Mucosa of rectum (tissue), 2 donors: Measurements from ENCODE around the gene PDE6A.

Source experiments
- H3K27ac ChIP-seq, 2 donors: one replicate each; pipeline ENCODE4 v1.7.0; 2013; ENCODE audit warnings: inconsistent platforms in 2 of 2, low read depth in 2 of 2, low read length in 2 of 2
- H3K27me3 ChIP-seq, 2 donors: one replicate each; pipeline ENCODE4 v1.7.0; 2013; ENCODE audit warnings: low read length in 2 of 2; ENCODE audit not compliant: control insufficient read depth in 2 of 2, insufficient read depth in 2 of 2
- H3K36me3 ChIP-seq, 2 donors: one replicate each; pipeline ENCODE4 v1.7.0; 2013; ENCODE audit warnings: low read length in 2 of 2; ENCODE audit not compliant: control insufficient read depth in 2 of 2, insufficient read depth in 2 of 2
- H3K4me1 ChIP-seq, 2 donors: one replicate each; pipeline ENCODE4 v1.7.0; 2013; ENCODE audit warnings: low read length in 2 of 2, mild to moderate bottlenecking in 1 of 2; ENCODE audit not compliant: control insufficient read depth in 2 of 2, insufficient read depth in 2 of 2
- H3K4me3 ChIP-seq, 2 donors: one replicate each; pipeline ENCODE4 v1.7.0; 2013; ENCODE audit warnings: low read length in 2 of 2
- H3K9ac ChIP-seq, 2 donors: one replicate each; pipeline ENCODE4 v1.7.0; 2013; ENCODE audit warnings: low read length in 2 of 2, low read depth in 1 of 2, mild to moderate bottlenecking in 1 of 2
- H3K9me3 ChIP-seq, 2 donors: one replicate each; pipeline ENCODE4 v1.7.0; 2013; ENCODE audit warnings: low read length in 2 of 2; ENCODE audit not compliant: control insufficient read depth in 2 of 2
- donor health status: healthy.
- donor health status: Normal muscosa, but diverticular disease.

PDE6A gene

DNA sequence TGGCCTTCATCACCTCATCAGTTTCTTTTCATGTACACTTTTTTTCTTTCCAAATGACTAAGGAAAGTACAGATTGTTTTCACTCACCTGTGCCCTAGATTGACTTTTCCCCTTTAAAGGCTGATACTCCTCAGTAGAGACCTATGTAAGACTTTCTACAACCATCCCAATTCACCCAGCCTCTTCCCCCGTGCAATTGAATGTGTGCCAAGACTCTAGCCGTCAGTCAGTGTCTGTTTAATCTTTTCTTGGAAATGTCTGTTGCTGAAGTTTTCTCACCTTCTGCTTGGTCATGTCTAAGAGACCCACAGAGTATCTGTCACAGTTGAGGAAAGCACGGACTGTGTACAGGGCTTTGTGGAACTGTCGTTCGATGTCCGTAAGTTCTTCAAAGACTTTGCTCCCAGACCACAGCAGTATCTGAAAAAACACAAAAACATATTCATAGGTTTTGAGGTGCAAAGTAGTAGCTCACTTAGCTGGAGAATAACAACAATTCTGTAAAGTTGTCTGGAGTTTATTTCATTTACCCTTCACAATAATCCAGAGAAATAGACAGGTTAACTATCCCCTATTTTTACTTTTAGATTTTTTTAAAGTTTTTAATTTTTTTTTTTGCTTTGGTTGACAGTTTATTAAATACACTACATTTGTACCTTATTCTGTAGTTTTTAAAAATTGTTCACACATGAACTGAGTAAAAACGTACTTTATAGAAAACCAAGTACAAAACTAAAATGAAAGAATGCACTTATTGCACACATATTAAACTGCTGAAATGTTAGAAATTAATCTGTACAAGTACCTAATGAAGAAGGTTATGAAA, 13.6 kb downstream of the PDE6A start:
- H3K4me3 ChIP-seq, result no peak overlapping the region
- H3K36me3 ChIP-seq, result no peaks in the 10 kb centered on the region
- H3K9ac ChIP-seq, result no peak overlapping the region
- no peaks in the 10 kb centered on the region for H3K9me3 ChIP-seq
- H3K4me1 ChIP-seq, result peaks cover 0 to 3% of the 10 kb centered on the region in 2 donors
- no peak overlapping the region for H3K27ac ChIP-seq
- no peaks in the 10 kb centered on the region for H3K27me3 ChIP-seq

DNA sequence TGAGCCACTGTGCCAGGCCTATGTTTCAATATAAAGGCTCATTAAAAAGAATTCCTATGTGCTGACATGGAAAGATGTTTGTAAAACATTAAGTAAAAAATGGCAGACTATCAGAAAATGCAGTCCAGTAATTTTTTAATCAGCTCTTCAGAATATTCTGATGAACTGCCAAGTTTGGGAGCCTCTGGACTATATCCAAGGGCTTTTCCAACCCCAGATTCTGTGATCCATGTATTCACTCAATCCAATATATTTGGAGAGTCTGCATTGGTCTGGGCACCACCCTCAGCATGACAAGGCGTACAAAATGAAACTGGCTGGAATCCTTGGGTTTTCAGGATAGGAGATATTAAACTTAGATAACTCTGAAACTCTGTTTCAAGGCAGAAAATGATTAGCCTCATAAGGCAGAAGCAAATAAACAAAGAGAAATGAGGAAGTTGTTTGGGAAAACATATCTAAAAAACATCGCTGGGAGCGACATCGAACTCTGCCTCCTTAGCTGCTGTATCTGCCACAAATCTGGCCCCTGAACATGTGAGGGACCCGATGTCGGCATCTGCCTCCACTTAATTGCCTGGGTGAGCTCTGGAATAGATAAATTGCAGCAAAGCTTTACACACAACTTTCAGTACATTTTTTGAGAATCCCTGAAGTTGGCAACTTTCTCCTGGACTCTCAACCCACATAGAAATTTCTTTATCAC, 14.4 kb downstream of the PDE6A start:
- no peaks in the 10 kb centered on the region for H3K9me3 ChIP-seq
- no peaks in the 10 kb centered on the region for H3K27me3 ChIP-seq
- H3K4me1 ChIP-seq, result peaks cover 0 to 3% of the 10 kb centered on the region in 2 donors
- H3K4me3 ChIP-seq, result peak overlapping the region in 1 of 2 donors; percentile 33
- no peak overlapping the region for H3K27ac ChIP-seq
- no peaks in the 10 kb centered on the region for H3K36me3 ChIP-seq
- no peak overlapping the region for H3K9ac ChIP-seq

DNA sequence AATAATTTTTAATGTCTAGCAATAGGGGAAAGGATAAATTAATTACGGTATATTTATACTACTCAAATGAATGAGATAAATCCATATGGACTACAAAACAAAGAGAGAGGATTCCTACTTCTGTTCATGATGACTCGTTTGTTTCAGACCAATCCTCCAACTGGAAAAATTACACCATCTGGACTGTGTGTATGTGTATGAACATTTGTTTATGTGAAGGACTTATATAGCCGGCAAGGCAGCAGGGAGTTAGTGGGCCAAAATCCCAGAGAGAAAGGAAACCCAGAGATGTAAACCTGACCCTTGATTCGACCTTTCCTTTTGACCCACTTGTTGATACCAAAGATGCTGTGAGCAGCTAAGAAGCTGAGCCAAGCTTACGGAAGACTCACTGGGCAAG, 20.1 kb downstream of the PDE6A start:
- Histone ChIP-seq H3K27me3 (no peaks in the 10 kb centered on the region), H3K27ac (no peak overlapping the region), H3K36me3 (no peaks in the 10 kb centered on the region), H3K9me3 (no peaks in the 10 kb centered on the region), H3K4me1 (no peaks in the 10 kb centered on the region), H3K9ac (no peak overlapping the region), H3K4me3 (no peak overlapping the region)

DNA sequence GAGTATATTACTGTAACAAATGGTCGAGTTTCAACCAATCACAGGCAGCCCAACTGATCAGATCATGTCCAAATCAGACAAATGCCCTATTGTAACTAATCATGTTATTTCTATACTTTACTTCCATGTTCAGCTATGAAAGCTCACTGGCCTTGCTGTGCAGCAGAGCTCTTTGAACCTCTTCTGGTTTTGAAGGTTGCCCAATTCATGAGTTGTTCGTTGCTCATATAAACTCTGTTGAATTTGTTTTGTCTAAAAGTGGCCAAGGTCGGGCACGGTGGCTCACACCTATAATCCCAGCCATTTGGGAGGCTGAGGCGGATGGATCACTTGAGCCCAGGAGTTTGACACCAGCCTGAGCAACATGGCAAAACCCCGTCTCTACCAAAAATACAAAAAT, 21.6 kb downstream of the PDE6A start:
- Histone ChIP-seq H3K36me3 (no peaks in the 10 kb centered on the region), H3K4me3 (no peak overlapping the region), H3K4me1 (no peaks in the 10 kb centered on the region), H3K9ac (no peak overlapping the region), H3K27me3 (no peaks in the 10 kb centered on the region), H3K27ac (no peak overlapping the region), H3K9me3 (no peaks in the 10 kb centered on the region)

DNA sequence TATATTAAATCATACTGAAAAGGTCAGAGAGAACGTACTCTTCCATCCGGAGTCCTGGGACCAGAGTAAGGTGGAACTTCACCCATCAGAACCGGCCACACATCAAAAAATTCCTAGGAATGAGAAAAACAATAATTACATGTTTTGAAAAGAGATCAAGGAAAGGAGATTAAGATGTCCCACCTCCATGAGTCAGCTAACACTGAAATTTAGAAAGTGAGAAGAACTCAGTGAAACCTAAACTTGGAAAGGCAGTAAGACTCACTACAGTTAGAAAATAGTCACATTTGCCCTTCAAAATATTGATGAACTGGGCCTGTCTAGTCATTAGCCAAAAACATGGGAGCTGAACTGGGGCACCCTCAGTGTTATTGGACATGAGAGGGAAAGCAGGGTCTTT, 23.0 kb downstream of the PDE6A start:
- Histone ChIP-seq H3K27me3 (no peaks in the 10 kb centered on the region), H3K4me3 (no peak overlapping the region), H3K9me3 (no peaks in the 10 kb centered on the region), H3K4me1 (no peaks in the 10 kb centered on the region), H3K36me3 (no peaks in the 10 kb centered on the region), H3K9ac (no peak overlapping the region), H3K27ac (no peak overlapping the region)

DNA sequence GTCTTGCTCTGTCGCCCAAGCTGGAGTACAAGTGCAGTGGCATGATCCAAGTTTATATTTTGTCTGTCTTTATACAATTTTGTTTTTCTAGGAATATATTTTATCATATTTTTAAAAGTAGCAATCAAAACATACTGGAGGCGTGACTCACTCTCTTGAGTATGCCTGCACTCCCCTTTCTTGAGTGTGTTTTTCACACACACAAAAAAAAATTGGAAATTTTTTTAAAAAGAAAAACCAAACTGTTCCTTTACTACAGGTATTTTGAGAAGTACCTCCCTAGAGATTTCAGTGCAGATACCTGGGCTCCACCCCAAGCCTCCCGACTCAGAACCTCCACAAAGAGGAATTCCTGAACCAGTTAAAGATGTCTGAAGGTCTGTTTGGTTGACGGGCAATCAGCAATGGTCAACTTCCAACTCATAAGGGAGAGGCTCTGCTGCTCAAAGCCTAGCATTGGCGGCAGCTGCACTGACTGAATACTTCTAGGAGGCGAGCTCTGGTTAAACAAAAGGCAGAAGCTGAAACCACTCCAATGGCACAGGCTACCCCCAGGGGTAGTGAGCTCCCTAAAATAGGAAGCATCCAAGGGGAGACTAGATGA, 27.4 kb downstream of the PDE6A start:
- H3K9ac ChIP-seq, result no peak overlapping the region
- no peak overlapping the region for H3K27ac ChIP-seq
- peaks cover 0 to 3% of the 10 kb centered on the region in 2 donors for H3K4me1 ChIP-seq
- H3K27me3 ChIP-seq, result no peaks in the 10 kb centered on the region
- H3K9me3 ChIP-seq, result no peaks in the 10 kb centered on the region
- no peak overlapping the region for H3K4me3 ChIP-seq
- no peaks in the 10 kb centered on the region for H3K36me3 ChIP-seq

DNA sequence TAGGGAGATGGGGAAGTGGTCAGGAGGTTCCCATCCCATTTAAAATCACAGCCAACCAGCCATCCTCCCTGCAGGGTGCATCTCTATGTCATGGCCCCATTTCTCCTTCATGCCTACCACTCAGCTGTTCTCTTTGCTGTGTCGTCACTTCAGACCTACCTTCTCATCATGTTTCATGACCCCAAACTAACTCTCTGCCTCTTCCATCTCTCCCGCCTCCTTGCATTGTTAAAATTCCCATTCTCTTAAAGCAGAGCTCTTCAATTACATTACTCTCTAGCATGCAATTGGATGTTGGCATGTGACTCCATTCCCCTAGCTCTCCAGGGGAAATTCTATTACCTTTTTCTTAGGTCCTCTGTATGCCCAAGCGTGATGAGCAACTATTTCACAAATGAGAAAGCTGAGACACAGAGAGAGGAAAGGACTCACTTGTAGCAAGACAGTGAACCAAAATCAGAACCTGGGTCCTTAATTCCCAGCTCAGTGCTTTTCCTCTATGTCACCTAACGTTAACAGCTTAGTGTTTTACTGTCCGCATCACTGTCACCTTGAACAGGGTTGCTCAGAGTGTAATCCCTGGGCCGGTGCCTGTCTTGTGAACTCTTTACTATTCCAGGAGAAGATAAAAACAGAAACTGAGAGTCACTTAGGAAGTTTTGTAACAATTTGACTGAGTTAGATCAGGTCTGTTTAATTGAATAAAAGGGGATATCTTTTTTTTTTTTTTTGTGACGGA, 28.1 kb downstream of the PDE6A start:
- Histone ChIP-seq H3K9me3 (no peaks in the 10 kb centered on the region), H3K4me3 (no peak overlapping the region), H3K4me1 (peaks cover 0 to 3% of the 10 kb centered on the region in 2 donors), H3K27me3 (no peaks in the 10 kb centered on the region), H3K36me3 (no peaks in the 10 kb centered on the region), H3K9ac (no peak overlapping the region), H3K27ac (no peak overlapping the region)

DNA sequence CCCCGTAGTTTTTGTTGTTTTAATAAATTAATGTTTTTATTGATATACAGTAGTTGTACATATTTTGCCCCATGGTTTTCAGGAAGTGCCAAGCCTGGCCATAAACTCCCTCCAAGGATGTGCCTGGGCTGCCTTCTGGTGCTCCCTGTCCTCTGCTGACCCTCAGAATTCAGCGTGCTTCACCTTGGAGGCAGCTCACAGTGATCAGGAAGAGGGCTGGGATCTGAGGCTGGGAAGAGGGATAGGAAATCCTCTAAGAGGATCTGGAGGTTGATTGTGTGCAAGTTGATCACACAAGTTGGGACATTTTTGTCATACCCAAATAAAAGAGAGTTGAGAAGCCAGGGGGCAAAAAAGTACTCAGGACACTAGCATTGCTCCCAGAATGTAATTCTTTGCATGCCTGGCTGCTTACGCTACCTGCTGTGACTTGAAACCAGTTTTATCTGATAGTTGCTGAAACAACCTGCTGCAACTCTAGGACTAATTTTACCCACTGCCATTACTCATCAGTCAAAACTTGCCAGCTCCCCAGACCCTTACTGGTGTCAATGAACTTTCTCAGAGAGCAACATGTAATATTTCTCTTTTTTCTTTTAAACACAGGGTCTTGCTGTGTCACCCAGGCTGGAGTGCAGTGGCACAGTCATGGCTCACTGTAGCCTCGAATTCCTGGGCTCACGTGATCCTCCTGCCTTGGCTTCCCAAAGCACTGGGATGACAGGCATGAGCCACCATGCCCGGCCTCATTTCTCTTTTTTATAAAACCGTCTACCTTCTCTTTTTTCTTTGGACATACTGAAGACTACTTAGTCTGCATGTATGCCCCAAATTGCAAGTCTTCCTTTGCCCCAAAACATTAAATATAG, 29.0 kb downstream of the PDE6A start:
- no peak overlapping the region for H3K27ac ChIP-seq
- H3K27me3 ChIP-seq, result no peaks in the 10 kb centered on the region
- H3K9ac ChIP-seq, result no peak overlapping the region
- H3K9me3 ChIP-seq, result no peaks in the 10 kb centered on the region
- no peak overlapping the region for H3K4me3 ChIP-seq
- peaks cover 0 to 3% of the 10 kb centered on the region in 2 donors for H3K4me1 ChIP-seq
- no peaks in the 10 kb centered on the region for H3K36me3 ChIP-seq
